NCI-H2196 treated with DMSO at 0.1 percent for 48 hours (cell line): ENCODE data around the gene PCBP1.
"Not testable (repeated sequence)": the region's sequence is repeated elsewhere in the genome, so short reads cannot be mapped to it uniquely, and the experiment has no call there.

Experiments
- DNase-seq: peaks from one replicate; lab custom pipeline; 2025; ENCODE audit not compliant: unreplicated experiment; lab: John Stamatoyannopoulos, UW

The PCBP1 gene

GRCh38 chr2:70095720-70096670 is 8.7 kb downstream of the PCBP1 start:
- DNase-seq: no peak

GRCh38 chr2:70098032-70098431 is 10.8 kb downstream of the PCBP1 start:
- no peak for DNase-seq

DNA sequence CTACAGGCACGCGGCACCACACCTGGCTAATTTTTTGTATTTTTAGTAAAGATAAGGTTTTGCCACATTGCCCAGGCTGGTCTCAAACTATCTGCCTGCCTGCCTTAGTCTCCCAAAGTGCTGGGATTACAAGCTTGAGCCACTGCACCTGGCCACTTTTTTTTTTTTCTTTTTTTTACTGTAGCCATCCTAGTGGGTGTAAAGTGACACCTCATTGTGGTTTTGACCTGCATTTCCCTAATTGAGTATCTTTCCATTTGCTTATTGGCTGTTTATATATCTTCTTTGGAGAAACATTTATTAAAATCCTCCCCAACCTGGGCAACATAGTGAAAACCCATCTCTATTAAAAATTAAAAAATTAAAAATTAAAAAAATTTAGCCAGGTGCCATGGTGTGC is 12.0 kb downstream of the PCBP1 start:
- DNase-seq: no peak

DNA sequence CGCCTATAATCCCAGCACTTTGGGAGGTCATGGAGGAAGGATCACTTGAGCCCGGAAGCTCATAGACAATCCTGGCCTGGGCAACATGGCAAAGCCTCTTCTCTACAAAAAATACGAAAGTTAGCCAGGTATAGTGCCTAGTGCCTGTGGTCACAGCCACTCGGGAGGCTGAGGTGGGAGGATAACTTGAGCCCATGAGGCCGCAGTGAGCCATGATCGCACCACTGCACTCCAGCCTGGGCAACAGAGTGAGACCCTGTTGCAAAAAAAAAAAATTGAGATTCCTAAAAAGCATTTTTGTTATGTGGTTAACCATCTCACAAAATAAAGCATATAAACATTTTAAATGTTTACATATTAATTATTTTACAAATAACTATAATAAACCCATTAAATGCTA is 13.9 kb downstream of the PCBP1 start:
- no peak for DNase-seq

DNA sequence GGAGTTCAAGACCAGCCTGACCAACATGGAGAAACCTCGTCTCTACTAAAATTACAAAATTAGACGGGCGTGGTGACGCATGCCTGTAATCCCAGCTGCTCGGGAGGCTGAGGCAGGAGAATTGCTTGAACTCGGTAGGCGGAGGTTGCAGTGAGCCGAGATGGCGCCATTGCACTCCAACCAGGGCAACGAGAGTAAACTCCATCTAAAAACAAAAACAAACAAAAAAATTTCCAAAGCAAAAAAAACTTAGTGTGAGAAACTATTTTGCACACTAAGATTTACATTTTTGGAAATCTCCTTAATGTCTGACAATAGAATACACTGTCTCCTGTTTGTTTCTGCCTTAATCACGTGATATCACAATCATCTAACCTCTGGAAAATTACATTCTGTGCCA is 14.4 kb downstream of the PCBP1 start:
- DNase-seq: not testable (repeated sequence)

DNA sequence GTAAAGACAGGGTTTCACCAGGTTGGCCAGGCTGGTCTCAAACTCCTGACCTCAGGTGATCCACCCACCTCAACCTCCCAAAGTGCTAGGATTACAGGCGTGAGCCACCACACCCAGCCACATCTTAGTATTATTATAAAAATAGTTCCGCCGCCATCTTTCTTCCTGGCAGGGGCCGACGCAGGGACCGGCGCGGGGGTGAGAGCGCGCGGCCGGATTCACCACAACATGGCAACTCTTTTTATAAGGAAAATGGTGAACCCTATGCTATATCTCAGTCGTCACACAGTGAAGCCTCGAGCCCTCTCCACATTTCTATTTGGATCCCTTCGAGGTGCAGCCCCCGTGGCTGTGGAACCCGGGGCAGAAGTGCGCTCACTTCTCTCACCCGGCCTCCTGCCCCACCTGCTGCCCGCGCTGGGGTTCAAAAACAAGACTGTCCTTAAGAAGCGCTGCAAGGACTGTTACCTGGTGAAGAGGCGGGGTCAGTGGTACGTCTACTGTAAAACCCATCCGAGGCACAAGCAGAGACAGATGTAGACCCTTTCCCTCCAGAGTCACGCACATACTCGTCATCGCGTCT is 15.1 kb downstream of the PCBP1 start:
- not testable (repeated sequence) for DNase-seq

GRCh38 chr2:70103531-70104061 is 16.3 kb downstream of the PCBP1 start:
- no peak for DNase-seq

DNA sequence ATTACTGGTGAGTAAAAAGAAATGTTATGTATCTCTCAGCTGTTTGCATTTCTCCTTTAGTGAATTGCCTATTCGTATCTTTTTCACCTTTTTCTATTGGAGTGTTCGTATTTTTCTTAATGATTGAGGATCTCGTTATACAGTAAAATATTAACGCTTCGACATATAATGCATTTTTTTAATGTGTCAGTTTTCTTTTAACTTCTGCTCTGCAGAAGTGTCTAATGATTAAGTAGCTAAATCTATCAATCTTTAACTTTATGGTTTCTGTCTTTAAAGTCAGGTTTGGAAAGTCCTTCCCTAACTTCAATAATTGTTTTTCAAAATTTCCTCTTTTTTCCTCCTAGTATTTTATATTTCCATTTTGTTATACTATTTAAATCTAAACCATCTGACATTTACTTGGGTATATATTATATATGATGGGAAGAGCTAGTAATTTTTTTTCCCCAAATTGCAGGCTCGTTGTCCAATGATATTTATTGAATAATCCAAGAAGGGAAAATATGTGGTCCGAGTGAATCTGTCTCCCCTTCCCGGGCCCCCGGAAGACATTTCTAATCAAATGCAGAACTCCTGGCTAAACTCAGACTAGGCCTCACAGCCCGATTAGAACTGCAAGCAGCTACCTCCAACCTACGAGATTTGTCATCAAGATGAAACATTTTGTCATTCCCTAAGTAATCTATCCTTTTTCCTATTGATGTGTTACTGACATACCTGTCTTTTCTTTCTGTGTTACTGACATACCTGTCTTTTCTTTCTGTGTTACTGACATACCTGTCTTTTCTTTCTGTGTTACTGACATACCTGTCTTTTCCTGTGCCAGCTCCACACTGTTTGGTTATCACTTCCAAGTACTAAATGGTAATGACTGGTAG is 17.2 kb downstream of the PCBP1 start:
- no peak for DNase-seq

DNA sequence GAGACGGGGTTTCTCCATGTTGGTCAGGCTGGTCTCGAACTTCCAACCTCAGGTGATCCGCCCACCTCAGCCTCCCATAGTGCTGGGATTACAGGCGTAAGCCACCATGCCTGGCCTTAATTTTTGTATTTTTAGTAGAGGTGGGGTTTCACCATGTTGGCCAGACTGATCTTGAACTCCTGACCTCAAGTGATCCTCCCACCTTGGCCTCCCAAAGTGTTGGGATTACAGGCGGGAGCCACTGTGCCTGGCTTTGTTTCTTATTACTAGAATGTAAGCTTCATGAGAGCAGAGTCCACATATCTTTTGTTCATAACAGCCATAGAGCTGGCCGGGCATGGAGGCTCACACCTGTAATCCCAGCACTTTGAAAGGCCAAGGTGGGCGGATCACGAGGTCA is 18.9 kb downstream of the PCBP1 start:
- not testable (repeated sequence) for DNase-seq

DNA sequence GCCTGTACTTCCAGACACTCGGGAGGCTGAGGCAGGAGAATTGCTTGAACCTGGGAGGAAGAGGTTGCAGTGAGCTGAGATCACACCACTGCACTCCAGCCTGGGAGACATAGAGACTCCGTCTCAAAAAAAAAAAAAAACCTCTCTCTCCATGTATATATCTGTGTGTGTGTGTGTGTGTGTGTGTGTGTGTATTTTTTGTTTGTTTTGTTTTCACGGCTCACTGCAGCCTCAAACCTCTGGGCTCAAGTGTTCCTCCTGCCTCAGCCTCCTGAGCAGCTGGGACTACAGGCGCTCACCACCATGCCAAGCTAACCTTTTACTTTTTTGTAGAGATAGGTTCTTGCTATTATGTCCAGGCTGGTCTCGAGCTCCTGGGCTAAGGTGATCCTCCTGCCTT is 23.1 kb downstream of the PCBP1 start:
- DNase-seq: not testable (repeated sequence)

- no peak for DNase-seq
These were observed 24.7 kb downstream of the PCBP1 start for GRCh38 chr2:70111752-70112591.

- no peak for DNase-seq
These were observed 26.2 kb downstream of the PCBP1 start for GRCh38 chr2:70113359-70114070.

DNA sequence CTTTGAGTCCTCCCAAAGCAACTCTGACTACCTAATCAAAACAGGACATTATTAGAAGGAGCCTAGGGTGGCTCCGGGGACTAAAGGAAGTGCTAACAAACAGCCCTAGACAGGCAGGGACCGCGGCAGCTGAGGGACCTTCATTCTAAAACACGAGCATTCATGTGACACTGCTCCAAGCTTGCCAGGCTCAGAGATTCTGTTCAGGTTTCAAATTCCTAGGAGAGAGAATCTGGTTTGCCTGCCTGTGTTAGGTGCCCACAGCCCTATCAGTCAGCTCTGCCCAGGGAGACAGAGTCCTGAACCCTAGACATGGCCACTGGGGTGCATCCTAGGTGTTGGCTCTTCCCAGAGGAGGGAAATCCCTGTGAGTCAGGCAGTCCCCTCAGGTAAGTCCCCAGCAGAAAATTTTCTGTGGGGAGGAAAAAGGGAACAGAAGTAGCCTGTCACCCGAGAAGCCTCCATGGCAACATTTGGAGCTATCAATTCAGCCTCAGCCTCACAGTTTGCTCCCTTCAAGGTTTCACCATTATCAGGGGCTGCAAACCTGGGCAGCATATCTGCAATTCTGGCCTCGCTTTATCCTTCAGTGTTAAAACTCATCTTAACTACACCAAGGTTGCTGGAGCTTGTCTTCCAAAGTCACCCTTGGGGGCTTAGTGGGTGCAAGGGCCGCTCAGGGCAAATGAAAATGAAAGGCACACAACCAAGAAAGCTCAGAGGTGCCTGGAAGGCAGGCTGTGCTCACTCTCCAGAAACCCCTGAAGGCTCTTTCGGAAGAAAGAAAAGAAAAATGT is 28.6 kb downstream of the PCBP1 start:
- no peak for DNase-seq

DNA sequence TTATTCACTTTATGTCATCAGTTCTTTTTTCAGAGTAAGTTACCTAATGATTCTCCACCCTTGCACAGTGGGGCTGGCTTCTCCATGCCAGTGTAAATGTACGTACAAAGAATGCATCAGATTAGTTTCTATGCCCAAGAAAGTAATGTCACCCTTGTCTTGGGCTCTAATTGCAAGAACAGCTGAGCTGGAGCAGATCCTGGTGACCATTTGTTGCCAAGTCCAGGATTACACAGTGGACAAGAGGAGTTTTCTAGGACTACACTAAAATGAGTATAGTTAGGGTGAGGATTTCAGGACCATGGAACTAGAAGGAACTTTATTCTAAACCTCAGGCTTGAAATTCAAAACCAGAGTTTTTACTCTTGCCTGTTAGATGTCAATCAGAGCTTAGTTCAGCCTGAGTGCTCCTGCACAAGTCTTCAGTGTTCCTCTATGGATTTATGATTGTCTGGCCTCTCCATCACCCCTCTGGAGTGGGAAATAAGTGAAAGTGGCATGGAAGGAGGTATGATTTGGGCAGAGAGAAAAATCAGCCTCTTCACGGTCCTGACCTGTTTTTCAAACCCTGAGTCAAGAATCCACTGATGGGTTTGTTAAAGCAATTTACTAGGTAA is 29.8 kb downstream of the PCBP1 start:
- DNase-seq: no peak

GRCh38 chr2:70118798-70119454 is 31.6 kb downstream of the PCBP1 start:
- no peak for DNase-seq

GRCh38 chr2:70121627-70122372 is 34.5 kb downstream of the PCBP1 start:
- DNase-seq: no peak

- no peak for DNase-seq
These were observed 35.2 kb downstream of the PCBP1 start for GRCh38 chr2:70122470-70122869.
